GM23248 (cell line): Measurements from ENCODE around the gene PGRMC2. TPM values are rescaled to one million over a fixed set of nuclear protein-coding genes. Genes with fewer than 3 reads are reported as not detected.

Experiments
- DNase-seq: peaks from one replicate; pipeline ENCODE4 v3.0.0-alpha.2; 2015
- H2AFZ ChIP-seq: fragments of 200-600 bp; sonication (generic); 2 replicates; pipeline ENCODE4 v1.6.1; 2016; ENCODE audit warnings: antibody characterized with exemption
- H3F3A ChIP-seq: fragments of 200-600 bp; sonication (generic); 2 replicates; pipeline ENCODE4 v1.6.1; 2016; ENCODE audit warnings: mild to moderate bottlenecking, antibody characterized with exemption, mixed run types; ENCODE audit not compliant: insufficient read depth
- H3K27ac ChIP-seq: fragments of 200-600 bp; sonication (generic); 2 replicates; pipeline ENCODE4 v1.5.1; 2016; ENCODE audit warnings: mild to moderate bottlenecking
- H3K27me3 ChIP-seq: fragments of 200-600 bp; sonication (generic); replicated peaks from 2 replicates; pipeline ENCODE4 v1.6.1; 2016; ENCODE audit warnings: mild to moderate bottlenecking; ENCODE audit not compliant: insufficient read depth
- H3K36me3 ChIP-seq: fragments of 200-600 bp; sonication (generic); 2 replicates; pipeline ENCODE4 v1.6.1; 2016; ENCODE audit warnings: low read depth, mild to moderate bottlenecking
- H3K4me1 ChIP-seq: fragments of 200-600 bp; sonication (generic); 2 replicates; pipeline ENCODE4 v1.6.1; 2016; ENCODE audit warnings: mild to moderate bottlenecking; ENCODE audit not compliant: insufficient read depth
- H3K4me2 ChIP-seq: fragments of 200-600 bp; sonication (generic); one replicate; pipeline ENCODE4 v1.6.1; 2016; ENCODE audit warnings: mild to moderate bottlenecking; ENCODE audit not compliant: unreplicated experiment
- H3K4me3 ChIP-seq: fragments of 200-600 bp; sonication (generic); 2 replicates; pipeline ENCODE4 v1.5.1; 2016; ENCODE audit warnings: mild to moderate bottlenecking
- H3K79me2 ChIP-seq: fragments of 200-600 bp; sonication (generic); 2 replicates; pipeline ENCODE4 v1.6.1; 2016; ENCODE audit warnings: mild to moderate bottlenecking; ENCODE audit not compliant: insufficient read depth
- H3K9ac ChIP-seq: fragments of 200-600 bp; sonication (generic); 2 replicates; pipeline ENCODE4 v1.6.1; 2016; ENCODE audit warnings: mild to moderate bottlenecking
- H3K9me2 ChIP-seq: fragments of 200-600 bp; sonication (generic); 2 replicates; pipeline ENCODE4 v1.6.1; 2016; ENCODE audit warnings: mixed run types, mild to moderate bottlenecking, moderate library complexity; ENCODE audit not compliant: insufficient read depth
- H3K9me3 ChIP-seq: fragments of 200-600 bp; sonication (generic); one replicate; pipeline ENCODE4 v1.6.1; 2017; ENCODE audit warnings: low read depth
- H4K20me1 ChIP-seq: fragments of 200-600 bp; sonication (generic); 2 replicates; pipeline ENCODE4 v1.6.0; 2016; ENCODE audit not compliant: insufficient read depth
- EZH2 ChIP-seq: fragments of 200-600 bp; sonication (generic); IDR thresholded peaks from 2 replicates; pipeline ENCODE4 v1.6.1; 2018; ENCODE audit warnings: antibody characterized with exemption, mild to moderate bottlenecking; ENCODE audit not compliant: insufficient read depth, poor library complexity, severe bottlenecking
- EZH2phosphoT487 ChIP-seq: fragments of 200-600 bp; sonication (generic); IDR thresholded peaks from 2 replicates; pipeline ENCODE4 v1.6.1; 2018; ENCODE audit warnings: antibody characterized with exemption, moderate library complexity, mild to moderate bottlenecking, low read depth; ENCODE audit not compliant: insufficient read depth
- WGBS, 2 experiments: methylation state at CpG; one replicate each; pipeline ENCODE4 v1.1.6; 2015 to 2017; ENCODE audit warnings: low lambda C conversion rate in 2 of 2, low coverage in 1 of 2; ENCODE audit errors: missing lambda C conversion rate in 2 of 2; 5-methylcytosine and 5-hydroxymethylcytosine counted together
- in situ Hi-C: fragments of 300-500 bp; cut with MboI; formaldehyde crosslinking; loops from 2 replicates; pipeline ENCODE4 v1.15.0; 2020
- polyA plus RNA-seq: library from polyadenylated mRNA; unstranded; fragments of >200 nt; fragmentation: Nextera tagmentation; extraction: Ambion mirVana; gene quantifications from 2 replicates; pipeline ENCODE4 v1.2.1, GENCODE V29; 2016
- total RNA-seq: library from RNA; depleted of rRNA; stranded (reverse); fragments of >200 nt; shearing (Covaris generic); gene quantifications from 2 replicates; pipeline ENCODE4 v1.2.3, GENCODE V29; 2014

The PGRMC2 gene
- total and polyA plus RNA-seq, 2 experiments from 2014 or later: 117 to 186 TPM

DNA sequence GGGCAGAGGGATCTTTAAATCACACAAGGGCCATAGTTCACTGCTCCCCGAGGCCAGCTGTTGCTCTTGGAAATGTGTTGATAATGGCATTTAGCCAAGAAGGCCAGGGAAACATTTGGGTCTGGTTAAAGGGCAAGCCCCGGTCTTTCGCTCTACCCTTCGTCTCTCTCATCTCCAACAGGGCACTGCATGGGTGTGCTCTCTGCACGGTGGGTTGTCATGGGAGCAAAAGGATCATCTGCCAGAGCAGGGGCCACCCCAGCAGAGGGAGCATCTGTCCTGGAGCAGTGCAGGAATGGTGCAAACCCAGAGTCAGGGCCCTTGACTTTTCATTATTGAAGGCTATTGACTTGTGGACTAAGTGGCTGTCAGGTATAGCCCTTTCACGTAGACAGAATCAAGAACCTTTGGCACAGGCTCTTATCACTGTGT, 22.7 kb upstream of the PGRMC2 start:
- no peaks in the 10 kb centered on the region for H3K79me2 ChIP-seq
- in situ Hi-C loops: no loop called here
- H3K4me2 ChIP-seq: no peak overlapping the region
- no peak overlapping the region for H3K27ac ChIP-seq
- DNase-seq: no peak
- no peak overlapping the region for H3K4me3 ChIP-seq
- TF ChIP-seq EZH2phosphoT487 (no peak), EZH2 (no peak)
- no peaks in the 10 kb centered on the region for H4K20me1 ChIP-seq
- no peaks in the 10 kb centered on the region for H3K4me1 ChIP-seq
- no peaks in the 10 kb centered on the region for H3K9me3 ChIP-seq
- no peaks in the 10 kb centered on the region for H3K36me3 ChIP-seq
- WGBS, 2 experiments: 73% methylated on average over 6 of the region's 6 CpGs
- no peaks in the 10 kb centered on the region for H3F3A ChIP-seq
- H3K27me3 ChIP-seq: no peaks in the 10 kb centered on the region
- H2AFZ ChIP-seq: no peak overlapping the region
- H3K9me2 ChIP-seq: no peaks in the 10 kb centered on the region
- H3K9ac ChIP-seq: no peak overlapping the region

DNA sequence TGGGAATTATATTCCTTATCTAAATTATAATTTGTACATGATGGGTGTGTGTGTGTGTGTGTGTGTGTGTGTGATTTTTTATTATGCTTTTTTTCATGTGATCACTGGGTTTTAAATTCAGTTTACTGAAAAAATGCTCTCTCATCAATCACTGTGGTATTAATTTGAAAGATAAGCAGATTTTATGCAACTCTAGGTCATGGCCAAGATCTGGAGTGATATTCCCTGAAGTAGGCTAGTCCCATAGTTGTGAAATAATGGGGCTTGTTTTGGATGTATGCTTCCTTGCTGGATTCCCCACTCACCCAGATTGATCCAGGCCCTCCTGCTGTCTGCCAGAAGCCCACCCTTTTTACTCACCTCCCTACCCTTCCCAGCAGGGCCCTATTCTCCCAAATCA, 22.0 kb upstream of the PGRMC2 start:
- Histone ChIP-seq H3K4me2 (no peak overlapping the region), H3K27ac (no peak overlapping the region), H3K9ac (no peak overlapping the region), H3F3A (no peaks in the 10 kb centered on the region), H3K79me2 (no peaks in the 10 kb centered on the region), H4K20me1 (no peaks in the 10 kb centered on the region), H3K27me3 (no peaks in the 10 kb centered on the region), H2AFZ (no peak overlapping the region), H3K4me3 (no peak overlapping the region), H3K9me2 (no peaks in the 10 kb centered on the region), H3K9me3 (no peaks in the 10 kb centered on the region), H3K36me3 (0 out of 2 replicates have a peak, but pooled peaks cover 5% of the 10 kb centered on the region), H3K4me1 (no peaks in the 10 kb centered on the region)
- TF ChIP-seq EZH2phosphoT487: no peak
- no peak for TF ChIP-seq EZH2
- in situ Hi-C loops: no loop called here
- DNase-seq: no peak

DNA sequence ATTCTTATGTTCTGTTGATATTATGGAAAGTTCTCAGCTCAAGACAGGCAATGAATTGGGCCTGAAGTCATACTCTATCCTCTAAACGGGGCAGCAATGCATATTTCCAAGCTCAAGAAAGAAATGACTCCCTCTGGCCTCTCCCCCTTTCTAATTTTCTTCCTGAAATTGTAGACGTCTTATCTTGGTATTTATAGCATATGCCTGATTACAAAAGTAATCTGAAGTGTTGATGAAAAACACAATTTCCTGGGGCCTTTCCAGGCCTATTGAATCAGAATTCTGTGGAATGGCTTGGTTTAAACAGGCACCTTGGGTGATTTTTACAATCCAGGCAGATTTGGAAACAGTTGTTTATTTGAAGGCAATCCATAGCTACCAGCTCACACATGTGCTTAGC, 21.4 kb upstream of the PGRMC2 start:
- WGBS, 2 experiments: 49 to 66% methylated on average over 2 of the region's 2 CpGs
- Histone ChIP-seq H3F3A (no peaks in the 10 kb centered on the region), H3K27ac (no peak overlapping the region), H3K9ac (no peak overlapping the region), H2AFZ (no peak overlapping the region), H3K4me1 (no peaks in the 10 kb centered on the region), H3K27me3 (no peaks in the 10 kb centered on the region), H4K20me1 (no peaks in the 10 kb centered on the region), H3K79me2 (no peaks in the 10 kb centered on the region), H3K4me2 (no peak overlapping the region), H3K36me3 (0 out of 2 replicates have a peak, but pooled peaks cover 5% of the 10 kb centered on the region), H3K4me3 (no peak overlapping the region), H3K9me2 (no peaks in the 10 kb centered on the region), H3K9me3 (no peaks in the 10 kb centered on the region)
- no peak for DNase-seq
- TF ChIP-seq EZH2phosphoT487: no peak
- TF ChIP-seq EZH2: no peak
- in situ Hi-C loops: no loop called here

DNA sequence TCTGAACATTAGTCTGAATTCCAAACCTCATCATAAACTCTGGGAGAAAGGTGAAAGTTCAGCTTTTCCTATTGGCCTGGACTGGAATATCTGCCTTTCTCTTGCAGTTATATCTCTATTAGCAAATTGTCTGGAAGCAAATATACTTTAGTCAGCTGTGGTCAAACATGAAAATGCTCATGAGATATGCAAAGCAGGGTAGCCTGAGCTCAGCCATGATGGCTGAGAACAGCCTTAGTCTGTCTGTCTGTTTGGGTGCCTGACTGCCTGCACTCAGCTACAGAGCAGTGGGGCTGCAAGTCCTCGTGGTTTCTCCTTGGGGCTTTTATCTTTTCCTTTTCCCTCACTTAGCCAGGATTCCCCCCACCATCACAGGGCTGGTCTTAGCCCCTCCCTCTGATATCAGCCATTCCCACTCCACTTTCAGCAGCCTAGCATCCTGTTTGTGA, 19.5 kb upstream of the PGRMC2 start:
- TF ChIP-seq EZH2phosphoT487 (no peak), EZH2 (no peak)
- DNase-seq: no peak
- H3K27me3 ChIP-seq: no peaks in the 10 kb centered on the region
- H3K4me1 ChIP-seq: no peaks in the 10 kb centered on the region
- 0 out of 2 replicates have a peak, but pooled peaks cover 5% of the 10 kb centered on the region for H3K36me3 ChIP-seq
- H3K4me2 ChIP-seq: no peak overlapping the region
- H2AFZ ChIP-seq: no peak overlapping the region
- no peaks in the 10 kb centered on the region for H3K9me2 ChIP-seq
- no peaks in the 10 kb centered on the region for H3K79me2 ChIP-seq
- H3F3A ChIP-seq: no peaks in the 10 kb centered on the region
- 77 to 95% methylated on average over 1 of the region's 1 CpG for WGBS, 2 experiments
- H3K9me3 ChIP-seq: no peaks in the 10 kb centered on the region
- no peak overlapping the region for H3K4me3 ChIP-seq
- no peak overlapping the region for H3K9ac ChIP-seq
- in situ Hi-C loops: no loop called here
- no peak overlapping the region for H3K27ac ChIP-seq
- no peaks in the 10 kb centered on the region for H4K20me1 ChIP-seq

DNA sequence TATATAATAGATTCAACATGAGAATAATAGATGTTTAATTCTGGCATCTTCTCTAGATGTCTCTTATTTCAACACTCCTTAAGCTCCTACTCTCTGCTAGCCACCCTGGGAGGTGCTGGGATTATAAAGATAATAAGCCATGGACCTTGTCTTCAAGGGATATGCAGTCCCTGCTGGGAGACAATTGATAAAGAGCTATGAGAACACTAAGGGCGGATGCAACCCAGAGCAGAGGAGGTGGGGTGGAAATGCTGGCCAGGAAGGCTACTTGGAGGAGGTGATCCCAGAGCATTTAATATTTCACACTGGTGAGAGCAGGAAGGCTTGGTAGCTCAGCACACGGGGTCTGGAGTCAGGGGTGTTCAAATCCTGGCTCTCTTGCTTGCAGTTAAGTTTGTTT, 18.3 kb upstream of the PGRMC2 start:
- Histone ChIP-seq H3K4me2 (no peak overlapping the region), H3K27me3 (no peaks in the 10 kb centered on the region), H3K27ac (no peak overlapping the region), H3K9ac (no peak overlapping the region), H2AFZ (no peak overlapping the region), H3K36me3 (0 out of 2 replicates have a peak, but pooled peaks cover 5% of the 10 kb centered on the region), H3K9me3 (no peaks in the 10 kb centered on the region), H3K79me2 (no peaks in the 10 kb centered on the region), H4K20me1 (no peaks in the 10 kb centered on the region), H3K4me1 (no peaks in the 10 kb centered on the region), H3K9me2 (no peaks in the 10 kb centered on the region), H3K4me3 (no peak overlapping the region), H3F3A (no peaks in the 10 kb centered on the region)
- no peak for TF ChIP-seq EZH2
- no peak for TF ChIP-seq EZH2phosphoT487
- WGBS, 2 experiments: 69 to 79% methylated on average over 2 of the region's 2 CpGs
- in situ Hi-C loops: no loop called here
- DNase-seq: no peak
